ENCODE data around the gene RABAC1. TPM values are rescaled to one million over a fixed set of nuclear protein-coding genes. Genes with fewer than 3 reads are reported as not detected.

RABAC1 gene
- total RNA-seq, 1 donor from 2014 or later: 124 TPM

GRCh38 chr19:41920882-41921576 is 38.1 kb downstream of the RABAC1 start:
- no peaks in the 10 kb centered on the region for H3K9me3 Mint-ChIP-seq
- no peak for DNase-seq (ENCODE audit: extremely low spot score, unreplicated experiment)
- H3K27me3 Mint-ChIP-seq: peaks cover 22% of the 10 kb centered on the region
- H3K4me1 Mint-ChIP-seq (ENCODE audit: unreplicated experiment): no peaks in the 10 kb centered on the region
- no peak for TF ChIP-seq CTCF (conservative IDR thresholded peaks at IDR 0.05)
- H3K27ac Mint-ChIP-seq: no peak overlapping the region
- no peaks in the 10 kb centered on the region for H3K36me3 Mint-ChIP-seq
- no peak overlapping the region for H3K4me3 Mint-ChIP-seq

- Mint-ChIP-seq H3K4me1 (ENCODE audit: unreplicated experiment) (no peaks in the 10 kb centered on the region), H3K27me3 (peaks cover 22% of the 10 kb centered on the region)
Measured at GRCh38 chr19:41919948-41920712, 39.0 kb downstream of the RABAC1 start.

GRCh38 chr19:41918653-41919244 is 40.4 kb downstream of the RABAC1 start:
- no peak for TF ChIP-seq CTCF (conservative IDR thresholded peaks at IDR 0.05)
- Mint-ChIP-seq H3K4me3 (no peak overlapping the region), H3K27me3 (peaks cover 30% of the 10 kb centered on the region), H3K4me1 (ENCODE audit: unreplicated experiment) (no peaks in the 10 kb centered on the region), H3K9me3 (no peaks in the 10 kb centered on the region), H3K36me3 (no peaks in the 10 kb centered on the region), H3K27ac (no peak overlapping the region)
- DNase-seq (ENCODE audit: extremely low spot score, unreplicated experiment): no peak

More at GRCh38 chr19:41919948-41920712, 39.0 kb downstream of the RABAC1 start:
- TF ChIP-seq CTCF (conservative IDR thresholded peaks at IDR 0.05): no peak
- Mint-ChIP-seq H3K27ac (no peak overlapping the region), H3K9me3 (no peaks in the 10 kb centered on the region), H3K36me3 (no peaks in the 10 kb centered on the region), H3K4me3 (no peak overlapping the region)
- DNase-seq (ENCODE audit: extremely low spot score, unreplicated experiment): no peak

- DNase-seq (ENCODE audit: extremely low spot score, unreplicated experiment): no peak
- Mint-ChIP-seq H3K27me3 (peaks cover 32% of the 10 kb centered on the region), H3K36me3 (no peaks in the 10 kb centered on the region), H3K4me3 (no peak overlapping the region), H3K27ac (no peak overlapping the region), H3K9me3 (no peaks in the 10 kb centered on the region), H3K4me1 (ENCODE audit: unreplicated experiment) (no peaks in the 10 kb centered on the region)
- TF ChIP-seq CTCF (conservative IDR thresholded peaks at IDR 0.05): no peak
Measured at GRCh38 chr19:41918095-41918494, 41.0 kb downstream of the RABAC1 start.

GRCh38 chr19:41917676-41918075 is 41.4 kb downstream of the RABAC1 start:
- Mint-ChIP-seq H3K27ac (no peak overlapping the region), H3K4me3 (no peak overlapping the region), H3K36me3 (no peaks in the 10 kb centered on the region), H3K27me3 (peaks cover 34% of the 10 kb centered on the region), H3K9me3 (no peaks in the 10 kb centered on the region), H3K4me1 (ENCODE audit: unreplicated experiment) (no peaks in the 10 kb centered on the region)
- no peak for TF ChIP-seq CTCF (conservative IDR thresholded peaks at IDR 0.05)
- no peak for DNase-seq (ENCODE audit: extremely low spot score, unreplicated experiment)

Measured in type B pancreatic cell (in vitro differentiated cells).